Measurements from ENCODE around the gene TLL1. TPM values are rescaled to one million over a fixed set of nuclear protein-coding genes. Genes with fewer than 3 reads are reported as not detected.

The TLL1 gene
- total and polyA plus RNA-seq, 2 donors (not counting 3 experiments of a cell fraction or from before 2014, with no cell fraction given): 0.41 to 1.4 TPM

DNA sequence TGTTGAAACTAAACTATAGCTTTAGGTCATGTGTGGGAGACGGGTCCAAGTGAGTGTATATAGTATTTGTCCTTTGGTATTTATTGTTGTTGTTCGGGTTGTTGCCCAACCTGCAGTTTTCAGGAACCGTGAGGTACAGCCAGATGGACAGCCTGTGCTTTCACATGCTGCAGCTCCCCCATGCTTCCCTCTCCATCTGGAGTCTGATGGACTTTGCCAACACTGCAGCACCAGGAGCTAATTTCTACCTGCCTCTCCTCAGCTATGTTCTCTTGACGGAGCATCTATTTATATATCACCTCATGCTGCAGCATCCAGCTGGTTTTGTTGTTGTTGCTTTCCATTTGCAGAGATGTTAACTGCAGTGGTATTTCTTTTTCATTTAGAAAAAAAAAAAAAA lies 80.1 kb downstream of the TLL1 start:
- no peak overlapping the region for H3K27ac ChIP-seq (ENCODE audit: insufficient read depth, low read depth, low read length)
- H3K9ac ChIP-seq (replicated peaks; ENCODE audit: extremely low read depth, insufficient read depth, low read length): no peak overlapping the region
- no peaks in the 10 kb centered on the region for H3K27me3 ChIP-seq (ENCODE audit: control insufficient read depth in 2 of 2, insufficient read depth in 2 of 2, low read length in 2 of 2)
- TF ChIP-seq FOS (IDR thresholded peaks at IDR 0.05; ENCODE audit: borderline replicate concordance, insufficient read depth, low read length): no peak
- TF ChIP-seq JUN (IDR thresholded peaks at IDR 0.05; ENCODE audit: borderline replicate concordance, insufficient read depth, insufficient read length, low read depth): no peak
- TF ChIP-seq CTCF (IDR thresholded peaks at IDR 0.05; ENCODE audit: extremely low read depth in 1 of 2, insufficient read depth in 1 of 2, low read depth in 1 of 2, low read length in 2 of 2): no peak
- TF ChIP-seq POLR2AphosphoS5 (IDR thresholded peaks at IDR 0.05; ENCODE audit: insufficient read depth, low read depth, low read length): no peak
- H3K9me3 ChIP-seq (replicated peaks; ENCODE audit: control insufficient read depth, insufficient read depth, low read length): no peaks in the 10 kb centered on the region
- no peak overlapping the region for H2AFZ ChIP-seq (ENCODE audit: low read depth, low read length)
- ChIA-PET POLR2A (no interaction called here), CTCF (no interaction called here)
- H4K20me1 ChIP-seq (replicated peaks; ENCODE audit: control insufficient read depth, extremely low read depth, insufficient read depth, low read length): no peaks in the 10 kb centered on the region
- intact Hi-C loops (cut with micrococcal nuclease): no loop called here
- H3K4me2 ChIP-seq (ENCODE audit: insufficient read depth, low read length): no peak overlapping the region
- DNase-seq (ENCODE audit: low read depth, low spot score) (no peak), FAIRE-seq (no peak)
- no peak overlapping the region for H3K4me3 ChIP-seq (replicated peaks in 1 of 3; ENCODE audit: insufficient read depth in 1 of 3, low read depth in 1 of 3, low read length in 3 of 3)
- H3K79me2 ChIP-seq (ENCODE audit: control insufficient read depth, insufficient read depth, low read length): no peaks in the 10 kb centered on the region
- no TSS peak for BruUV-seq (replicated peaks)
- H3K36me3 ChIP-seq (ENCODE audit: control insufficient read depth in 2 of 2, extremely low read depth in 1 of 2, insufficient read depth in 2 of 2, low read length in 2 of 2): no peaks in the 10 kb centered on the region
- dilution Hi-C loops (cut with MboI; ENCODE audit: extremely low pct_ligation_motif_present, low sequenced_read_pairs): no loop called here
- H3K9me1 ChIP-seq (replicated peaks; ENCODE audit: control insufficient read depth, extremely low read depth, insufficient read depth, low read length): no peaks in the 10 kb centered on the region
- H3K4me1 ChIP-seq (ENCODE audit: control insufficient read depth, extremely low read depth, insufficient read depth, low read length): no peaks in the 10 kb centered on the region

DNA sequence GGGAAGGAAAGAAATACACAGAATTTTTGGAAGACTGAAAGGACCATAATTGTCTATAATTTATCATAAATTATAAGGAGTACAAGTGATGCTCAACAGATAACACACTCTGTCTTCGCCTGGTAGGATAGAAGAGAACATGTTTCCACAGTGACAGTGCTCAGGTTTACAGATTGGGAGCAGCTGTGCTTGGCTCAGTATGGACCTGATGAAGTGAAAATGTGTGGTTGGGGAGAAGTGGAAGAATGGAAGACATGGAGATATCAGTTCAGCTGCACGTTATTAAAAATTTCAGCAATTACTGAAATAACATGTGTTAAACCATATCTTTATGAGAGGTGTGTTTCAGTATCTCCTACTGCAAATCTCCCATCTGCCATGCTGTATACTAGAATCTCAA lies 90.6 kb downstream of the TLL1 start:
- no peak for DNase-seq (ENCODE audit: low read depth, low spot score)
- dilution Hi-C loops (cut with MboI; ENCODE audit: extremely low pct_ligation_motif_present, low sequenced_read_pairs): no loop called here
- intact Hi-C loops (cut with micrococcal nuclease): no loop called here
- Histone ChIP-seq H3K4me3 (replicated peaks in 1 of 3; ENCODE audit: insufficient read depth in 1 of 3, low read depth in 1 of 3, low read length in 3 of 3) (no peak overlapping the region), H3K4me2 (ENCODE audit: insufficient read depth, low read length) (no peak overlapping the region), H3K27ac (ENCODE audit: insufficient read depth, low read depth, low read length) (no peak overlapping the region), H3K9me3 (replicated peaks; ENCODE audit: control insufficient read depth, insufficient read depth, low read length) (no peaks in the 10 kb centered on the region), H3K27me3 (ENCODE audit: control insufficient read depth in 2 of 2, insufficient read depth in 2 of 2, low read length in 2 of 2) (no peaks in the 10 kb centered on the region), H3K9me1 (replicated peaks; ENCODE audit: control insufficient read depth, extremely low read depth, insufficient read depth, low read length) (no peaks in the 10 kb centered on the region), H3K4me1 (ENCODE audit: control insufficient read depth, extremely low read depth, insufficient read depth, low read length) (no peaks in the 10 kb centered on the region), H2AFZ (ENCODE audit: low read depth, low read length) (no peak overlapping the region), H3K36me3 (ENCODE audit: control insufficient read depth in 2 of 2, extremely low read depth in 1 of 2, insufficient read depth in 2 of 2, low read length in 2 of 2) (no peaks in the 10 kb centered on the region), H3K9ac (replicated peaks; ENCODE audit: extremely low read depth, insufficient read depth, low read length) (no peak overlapping the region), H3K79me2 (ENCODE audit: control insufficient read depth, insufficient read depth, low read length) (no peaks in the 10 kb centered on the region), H4K20me1 (replicated peaks; ENCODE audit: control insufficient read depth, extremely low read depth, insufficient read depth, low read length) (no peaks in the 10 kb centered on the region)
- ChIA-PET CTCF (no interaction called here), POLR2A (no interaction called here)
- no peak for FAIRE-seq
- no TSS peak for BruUV-seq (replicated peaks)
- TF ChIP-seq CTCF (IDR thresholded peaks at IDR 0.05; ENCODE audit: extremely low read depth in 1 of 2, insufficient read depth in 1 of 2, low read depth in 1 of 2, low read length in 2 of 2) (no peak), POLR2A (IDR thresholded peaks at IDR 0.05; ENCODE audit: low read depth, low read length) (no peak), EZH2 (IDR thresholded peaks at IDR 0.05; ENCODE audit: borderline replicate concordance, low read depth, low read length, severe bottlenecking) (no peak), GATA2 (IDR thresholded peaks at IDR 0.05; ENCODE audit: insufficient read depth, insufficient read length, low read depth, low read length) (no peak), FOS (IDR thresholded peaks at IDR 0.05; ENCODE audit: borderline replicate concordance, insufficient read depth, low read length) (no peak), JUN (IDR thresholded peaks at IDR 0.05; ENCODE audit: borderline replicate concordance, insufficient read depth, insufficient read length, low read depth) (no peak), POLR2AphosphoS5 (IDR thresholded peaks at IDR 0.05; ENCODE audit: insufficient read depth, low read depth, low read length) (no peak), MYC (IDR thresholded peaks at IDR 0.05; ENCODE audit: low read depth, low read length) (no peak)
- TF ChIP-seq, protein P1, sequence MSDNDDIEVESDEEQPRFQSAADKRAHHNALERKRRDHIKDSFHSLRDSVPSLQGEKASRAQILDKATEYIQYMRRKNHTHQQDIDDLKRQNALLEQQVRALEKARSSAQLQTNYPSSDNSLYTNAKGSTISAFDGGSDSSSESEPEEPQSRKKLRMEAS (IDR thresholded peaks at IDR 0.05; ENCODE audit: insufficient read depth, insufficient read length): no peak

Data from endothelial cell of umbilical vein (primary cell).